HPDE6-E6E7 (cell line): ENCODE measurements around the gene CAPZB.
"Not testable (repeated sequence)": the region's sequence is repeated elsewhere in the genome, so short reads cannot be mapped to it uniquely, and the experiment has no call there.

Experiments used
- DNase-seq: peaks from one replicate; pipeline ENCODE4 v3.0.0; 2011; ENCODE audit warnings: missing footprints; ENCODE audit errors: extremely low spot score

The CAPZB gene

GRCh38 chr1:19497443-19497842, 12.1 kb upstream of the CAPZB start:
- DNase-seq, result not testable (repeated sequence)

- DNase-seq, result no peak
Observed at GRCh38 chr1:19496527-19496874, 11.2 kb upstream of the CAPZB start.

- no peak for DNase-seq
Observed at GRCh38 chr1:19495799-19496526, 10.6 kb upstream of the CAPZB start.

- no peak for DNase-seq
Observed at GRCh38 chr1:19495000-19495656, 9.8 kb upstream of the CAPZB start.

GRCh38 chr1:19493547-19493946, 8.2 kb upstream of the CAPZB start:
- DNase-seq, result no peak

- no peak for DNase-seq
Observed at GRCh38 chr1:19489996-19490395, 4.7 kb upstream of the CAPZB start.

- no peak for DNase-seq
Observed at GRCh38 chr1:19488136-19488535, 2.8 kb upstream of the CAPZB start.

- no peak for DNase-seq
Observed at GRCh38 chr1:19484798-19485361, 459 bp downstream of the CAPZB start.

GRCh38 chr1:19484338-19484797, 971 bp downstream of the CAPZB start:
- DNase-seq, result no peak

GRCh38 chr1:19483691-19484090, 1.6 kb downstream of the CAPZB start:
- no peak for DNase-seq

- DNase-seq, result no peak
Observed at GRCh38 chr1:19483261-19483660, 2.1 kb downstream of the CAPZB start.

GRCh38 chr1:19481826-19482398, 3.4 kb downstream of the CAPZB start:
- no peak for DNase-seq

- DNase-seq, result no peak
Observed at GRCh38 chr1:19480282-19480681, 5.1 kb downstream of the CAPZB start.

- no peak for DNase-seq
Observed at GRCh38 chr1:19479351-19480120, 5.8 kb downstream of the CAPZB start.

GRCh38 chr1:19478322-19478721, 7.0 kb downstream of the CAPZB start:
- no peak for DNase-seq

GRCh38 chr1:19477284-19478249, 7.8 kb downstream of the CAPZB start:
- no peak for DNase-seq

GRCh38 chr1:19476450-19477190, 8.7 kb downstream of the CAPZB start:
- DNase-seq, result no peak

GRCh38 chr1:19475296-19475695, 10.0 kb downstream of the CAPZB start:
- no peak for DNase-seq

GRCh38 chr1:19472174-19472573, 13.2 kb downstream of the CAPZB start:
- DNase-seq, result no peak

GRCh38 chr1:19469004-19469403, 16.3 kb downstream of the CAPZB start:
- DNase-seq, result no peak
